GM08714 (cell line): ENCODE data around the gene FHAD1.

Source experiments
- H3K4me3 ChIP-seq: fragments of 200-500 bp; sonication (Bioruptor generic); 2 replicates; pipeline ENCODE4 v1.5.1; 2014; ENCODE audit warnings: mild to moderate bottlenecking, low read length, inconsistent platforms
- ZNF274 ChIP-seq: IDR thresholded peaks from 2 replicates; pipeline ENCODE4 v1.6.1; 2012; ENCODE audit warnings: mild to moderate bottlenecking, low read depth, low read length

The FHAD1 gene

DNA sequence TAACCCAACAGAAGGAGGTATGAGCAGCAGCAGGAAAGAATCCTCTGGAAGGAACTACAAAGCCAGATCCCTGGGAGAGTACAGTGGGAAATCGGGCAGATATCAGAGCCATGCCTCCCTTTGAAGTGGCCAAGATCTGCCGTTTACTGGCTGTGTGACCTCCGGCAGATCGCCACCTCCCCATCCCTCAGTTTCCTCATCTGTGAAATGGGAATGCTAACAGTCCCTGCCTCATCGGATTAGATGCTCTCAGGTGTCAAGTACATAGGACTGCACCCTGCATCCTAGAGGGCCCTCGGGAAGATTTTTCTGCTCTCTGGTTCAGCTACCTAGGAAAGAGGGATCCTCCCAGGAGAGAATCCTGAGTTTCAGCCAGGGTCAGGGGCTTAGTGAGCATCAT, 102.1 kb downstream of the FHAD1 start:
- no peak for TF ChIP-seq ZNF274
- H3K4me3 ChIP-seq, result no peak overlapping the region

- no peak overlapping the region for H3K4me3 ChIP-seq
Observed at GRCh38 chr1:15350151-15350550, 103.1 kb downstream of the FHAD1 start.

DNA sequence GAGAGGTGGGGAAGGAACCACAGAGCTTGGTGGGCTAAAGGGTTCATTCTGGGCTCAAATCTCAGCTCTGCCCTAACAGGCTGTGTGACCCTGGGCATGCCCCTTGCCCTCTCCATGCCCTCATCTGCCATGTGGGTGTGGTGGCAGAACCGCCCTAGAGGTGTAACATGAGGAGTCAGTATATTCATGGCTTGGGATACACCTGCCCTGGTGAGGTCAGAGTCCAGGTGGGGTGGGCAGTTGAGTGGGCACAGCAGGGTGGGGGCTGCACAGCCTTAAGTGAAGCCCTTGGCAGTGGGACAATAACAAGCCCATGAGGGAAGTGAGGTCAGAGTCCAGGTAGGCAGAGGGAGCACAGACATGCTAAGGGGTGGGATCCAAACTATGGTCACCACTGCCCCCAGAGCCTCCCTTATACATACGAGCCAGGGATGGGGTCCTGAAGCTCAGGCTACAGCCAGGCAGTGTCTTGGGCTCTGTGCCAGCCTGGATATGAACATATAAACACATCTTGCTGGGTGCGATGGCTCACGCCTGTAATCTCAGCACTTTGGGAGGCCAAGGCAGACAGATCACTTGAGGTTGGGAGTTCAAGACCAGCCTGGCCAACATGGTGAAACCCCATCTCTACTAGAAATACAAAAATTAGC, 103.7 kb downstream of the FHAD1 start:
- TF ChIP-seq ZNF274, result no peak
- no peak overlapping the region for H3K4me3 ChIP-seq

More at GRCh38 chr1:15350151-15350550, 103.1 kb downstream of the FHAD1 start:
- no peak for TF ChIP-seq ZNF274

DNA sequence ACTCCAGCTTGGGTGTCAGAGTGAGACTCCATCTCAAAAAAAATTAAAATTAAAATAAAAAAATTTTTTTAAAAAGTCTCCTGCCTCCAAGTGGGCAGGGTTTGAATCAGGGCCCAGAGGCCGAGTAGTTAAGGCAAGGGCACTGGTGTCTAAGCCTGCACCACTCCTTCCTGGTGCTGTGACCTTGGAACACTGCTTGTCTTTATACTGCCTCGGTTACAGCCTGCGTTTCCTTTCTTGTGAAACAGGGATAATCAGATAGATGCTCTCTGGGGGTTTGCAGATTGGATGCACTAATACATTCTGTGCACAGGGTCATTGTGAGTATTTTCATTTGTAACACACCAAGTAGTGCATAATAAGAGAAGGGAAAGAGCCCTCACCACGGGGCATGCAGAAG, 104.3 kb downstream of the FHAD1 start:
- no peak overlapping the region for H3K4me3 ChIP-seq
- no peak for TF ChIP-seq ZNF274

DNA sequence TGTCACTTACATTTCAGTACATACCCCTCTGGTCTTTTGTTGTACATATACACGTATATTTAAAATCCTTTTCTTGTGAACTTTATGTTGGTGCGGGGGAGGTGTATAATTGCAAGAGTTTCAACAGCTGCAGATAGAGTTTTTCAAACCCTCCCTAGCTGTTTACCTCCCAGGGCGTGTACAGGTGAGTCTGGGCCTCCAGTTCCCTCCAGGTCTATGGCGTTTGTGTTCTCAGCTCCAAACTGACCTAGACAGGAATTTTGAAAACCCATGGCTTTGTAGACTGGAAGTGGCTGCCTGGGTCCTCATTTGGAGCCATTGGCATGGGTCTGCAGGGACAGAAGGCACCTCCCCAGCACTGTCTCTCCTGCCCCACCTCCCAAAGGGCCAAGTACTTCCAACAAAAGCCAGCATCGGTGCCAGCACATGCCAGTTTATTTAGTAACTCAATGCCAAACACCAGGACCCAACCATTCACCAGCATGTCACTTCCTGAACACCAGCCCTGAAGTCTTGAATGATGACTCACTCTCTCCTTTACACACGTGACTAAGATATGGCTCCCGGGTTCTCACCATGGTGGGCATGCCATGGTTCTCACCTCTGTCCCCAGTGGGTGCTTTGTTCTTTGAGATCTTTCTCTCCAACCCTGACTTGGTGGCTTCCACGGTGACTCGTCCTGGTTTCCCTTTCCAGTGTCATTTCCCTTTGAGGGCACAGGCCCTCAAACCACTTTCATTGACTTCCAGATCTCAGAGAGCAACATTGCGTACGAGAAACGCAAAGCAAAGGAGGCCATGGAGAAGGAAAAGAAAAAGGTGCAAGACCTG, 105.3 kb downstream of the FHAD1 start:
- no peak overlapping the region for H3K4me3 ChIP-seq
- no peak for TF ChIP-seq ZNF274

DNA sequence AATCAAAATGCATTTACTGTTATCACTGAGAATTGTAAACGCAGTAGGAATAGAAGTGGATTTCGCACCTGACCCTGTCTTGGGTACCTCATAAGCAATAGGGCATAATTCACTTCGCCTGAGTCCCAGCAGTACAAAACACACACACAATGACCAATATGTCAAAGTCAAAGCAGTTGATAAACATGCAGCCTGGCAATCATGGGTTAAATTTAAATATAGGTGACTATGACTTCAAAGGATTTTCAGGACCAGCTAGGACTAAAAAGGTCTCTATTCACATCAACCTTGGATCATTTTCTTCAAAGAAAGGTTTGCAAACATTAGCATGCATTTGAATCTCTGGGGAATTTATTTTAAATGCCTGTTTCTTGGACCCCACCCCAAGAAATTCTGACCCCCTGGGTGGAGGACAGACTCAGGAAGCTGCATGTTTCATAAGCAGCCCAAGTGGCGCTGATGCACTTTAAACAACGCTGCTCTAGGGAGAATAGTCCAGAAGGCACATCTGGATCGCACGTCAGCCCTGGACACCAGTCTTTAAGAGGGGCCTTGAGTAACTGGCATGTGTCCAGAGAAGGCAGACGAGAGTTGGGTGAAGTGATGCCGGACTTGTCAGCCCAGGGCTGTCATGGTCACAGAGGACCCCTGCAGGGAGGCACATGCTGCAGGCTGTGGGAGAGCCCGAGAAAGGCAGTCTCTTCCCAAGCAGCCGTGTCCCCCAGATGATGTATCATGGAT, 107.0 kb downstream of the FHAD1 start:
- no peak overlapping the region for H3K4me3 ChIP-seq
- TF ChIP-seq ZNF274, result no peak

GRCh38 chr1:15354580-15354965, 107.5 kb downstream of the FHAD1 start:
- H3K4me3 ChIP-seq, result no peak overlapping the region
- TF ChIP-seq ZNF274, result no peak

- TF ChIP-seq ZNF274, result no peak
- H3K4me3 ChIP-seq, result no peak overlapping the region
Observed at GRCh38 chr1:15355968-15356625, 109.1 kb downstream of the FHAD1 start.

- H3K4me3 ChIP-seq, result no peak overlapping the region
Observed at GRCh38 chr1:15357612-15358207, 110.7 kb downstream of the FHAD1 start.

GRCh38 chr1:15358565-15359133, 111.6 kb downstream of the FHAD1 start:
- no peak for TF ChIP-seq ZNF274
- H3K4me3 ChIP-seq, result no peak overlapping the region

More at GRCh38 chr1:15357612-15358207, 110.7 kb downstream of the FHAD1 start:
- TF ChIP-seq ZNF274, result no peak

GRCh38 chr1:15360700-15361099, 113.7 kb downstream of the FHAD1 start:
- no peak for TF ChIP-seq ZNF274
- no peak overlapping the region for H3K4me3 ChIP-seq

- H3K4me3 ChIP-seq, result no peak overlapping the region
- no peak for TF ChIP-seq ZNF274
Observed at GRCh38 chr1:15362096-15362736, 115.2 kb downstream of the FHAD1 start.

GRCh38 chr1:15362737-15363128, 115.7 kb downstream of the FHAD1 start:
- TF ChIP-seq ZNF274, result no peak
- H3K4me3 ChIP-seq, result no peak overlapping the region
